GM12878 (cell line): ENCODE results near the gene MTMR3. TPM values are rescaled to one million over a fixed set of nuclear protein-coding genes. Genes with fewer than 3 reads are reported as not detected.

Source experiments
- ATAC-seq: fragments of 200-7000 bp; cut with Tn5 transposase; 3 replicates; pipeline ENCODE4 v1.9.1; 2020; ENCODE audit warnings: mild to moderate bottlenecking, moderate library complexity
- BruUV-seq: library from RNA; stranded (reverse); fragments of 400-500 nt; replicated peaks from 2 replicates; lab custom pipeline; 2021; lab: Mats Ljungman, UMichigan
- CTCF ChIA-PET: fragments of 300-600 bp; sonication (Branson Sonifier 250); formaldehyde crosslinking; extraction: SDS; loops from one replicate; lab custom pipeline; 2021; ENCODE audit warnings: inconsistent platforms; lab: Yijun Ruan, JAX
- POLR2A ChIA-PET: fragments of 350-600 bp; formaldehyde crosslinking; extraction: SDS; loops from one replicate; lab custom pipeline; 2021; ENCODE audit warnings: inconsistent platforms; lab: Charles Lee
- RAD21 ChIA-PET: fragments of 300-600 bp; sonication (Branson Sonifier 250); formaldehyde crosslinking; loops from one replicate; lab custom pipeline; 2023; ENCODE audit warnings: antibody characterized with exemption; ENCODE audit not compliant: unreplicated experiment; lab: Charles Lee
- SMC1A ChIA-PET: fragments of 300-600 bp; sonication (Branson Sonifier 250); formaldehyde crosslinking; loops from one replicate; lab custom pipeline; 2023; ENCODE audit not compliant: unreplicated experiment, uncharacterized antibody; lab: Charles Lee
- DNase-seq: peaks from one replicate; pipeline ENCODE4 v3.0.0-alpha.2; 2011; ENCODE audit warnings: low read depth, low spot score
- FAIRE-seq: peaks from 3 replicates; lab custom pipeline; 2011; peaks lifted over from hg19 to GRCh38; lab: Jason Lieb, UNC
- H2AFZ ChIP-seq: 2 replicates; pipeline ENCODE4 v1.6.0; 2011; ENCODE audit warnings: low read depth, low read length, control low read depth; ENCODE audit not compliant: control insufficient read depth
- H3K27ac ChIP-seq: 2 replicates; pipeline ENCODE4 v1.5.1; 2011; ENCODE audit warnings: control low read depth; ENCODE audit not compliant: control insufficient read depth, insufficient read depth
- H3K27me3 ChIP-seq, 2 experiments: replicated peaks in 1 of 2; 2 replicates each; pipeline versions ENCODE4 v1.6.0 to v1.6.1; 2011; ENCODE audit warnings: low read length in 1 of 2; ENCODE audit not compliant: control insufficient read depth in 2 of 2, insufficient read depth in 2 of 2
- H3K36me3 ChIP-seq, 2 experiments: 2 replicates each; pipeline ENCODE4 v1.5.1; 2011; ENCODE audit warnings: low read length in 1 of 2; ENCODE audit not compliant: control insufficient read depth in 2 of 2, insufficient read depth in 2 of 2
- H3K4me1 ChIP-seq: 2 replicates; pipeline ENCODE4 v1.6.1; 2011; ENCODE audit warnings: mild to moderate bottlenecking, low read length, moderate library complexity, mixed read lengths; ENCODE audit not compliant: control insufficient read depth, insufficient read depth
- H3K4me2 ChIP-seq: 2 replicates; pipeline ENCODE4 v1.6.0; 2011; ENCODE audit warnings: control low read depth; ENCODE audit not compliant: control insufficient read depth, insufficient read depth
- H3K4me3 ChIP-seq: fragments of 200-600 bp; sonication (generic); 2 replicates; pipeline ENCODE4 v1.5.1; 2016
- H3K79me2 ChIP-seq: 2 replicates; pipeline ENCODE4 v1.6.0; 2011; ENCODE audit warnings: low read length; ENCODE audit not compliant: control insufficient read depth, insufficient read depth
- H3K9ac ChIP-seq: 2 replicates; pipeline ENCODE4 v1.8.0; 2011; ENCODE audit warnings: low read length, control low read depth, mixed read lengths; ENCODE audit not compliant: control insufficient read depth, insufficient read depth
- H3K9me3 ChIP-seq: replicated peaks from 3 replicates; pipeline ENCODE4 v1.5.1; 2011; ENCODE audit warnings: mild to moderate bottlenecking, low read length; ENCODE audit not compliant: control insufficient read depth, insufficient read depth
- H4K20me1 ChIP-seq: 2 replicates; pipeline ENCODE4 v1.6.0; 2011; ENCODE audit not compliant: control insufficient read depth, insufficient read depth
- CEBPB ChIP-seq, 2 experiments: fragments of 150-350 bp in 1 of 2; IDR thresholded peaks; 2 replicates each; pipeline ENCODE4 v1.6.1; 2012 to 2014; ENCODE audit warnings: low read depth in 2 of 2, low read length in 2 of 2, borderline replicate concordance in 1 of 2, inconsistent platforms in 1 of 2
- HDAC2 ChIP-seq: fragments of 200-600 bp; sonication (generic); IDR thresholded peaks from 2 replicates; pipeline ENCODE4 v1.6.1; 2017
- MLLT1 ChIP-seq: fragments of 450-650 bp; IDR thresholded peaks from 2 replicates; pipeline ENCODE4 v1.6.1; 2016; ENCODE audit warnings: mild to moderate bottlenecking
- PBX3 ChIP-seq: IDR thresholded peaks from 2 replicates; pipeline ENCODE4 v1.6.1; 2011; ENCODE audit warnings: mild to moderate bottlenecking, low read depth, low read length, moderate library complexity; ENCODE audit not compliant: insufficient replicate concordance
- PRDM15 ChIP-seq: fragments of 450-650 bp; formaldehyde crosslinking; IDR thresholded peaks from 2 replicates; pipeline ENCODE4 v1.4.0; 2020; ENCODE audit warnings: mild to moderate bottlenecking, moderate library complexity
- REST ChIP-seq: IDR thresholded peaks from 2 replicates; pipeline ENCODE4 v1.6.1; 2012; ENCODE audit warnings: mild to moderate bottlenecking, low read depth, low read length
- TCF12 ChIP-seq: IDR thresholded peaks from 2 replicates; pipeline ENCODE4 v1.6.1; 2011; ENCODE audit warnings: low read depth, mild to moderate bottlenecking, low read length
- YBX1 ChIP-seq: fragments of 450-650 bp; IDR thresholded peaks from 2 replicates; pipeline ENCODE4 v1.6.1; 2016; ENCODE audit warnings: antibody characterized with exemption
- ZBTB33 ChIP-seq: fragments of 450-650 bp; IDR thresholded peaks from 2 replicates; pipeline ENCODE4 v1.6.1; 2017; ENCODE audit warnings: mild to moderate bottlenecking
- ZNF24 ChIP-seq: fragments of 450-650 bp; IDR thresholded peaks from 2 replicates; pipeline ENCODE4 v1.6.1; 2017; ENCODE audit warnings: antibody characterized with exemption, mild to moderate bottlenecking
- whole genome bisulfite sequencing: methylation state at CpG from one replicate; pipeline ENCODE4 v1.1.6; 2016; ENCODE audit warnings: low lambda C conversion rate; ENCODE audit not compliant: insufficient replicate concordance, insufficient coverage; ENCODE audit errors: missing lambda C conversion rate; 5-methylcytosine and 5-hydroxymethylcytosine counted together
- in situ Hi-C: fragments of 300-500 bp; cut with MboI; formaldehyde crosslinking; loops from 9 replicates; pipeline ENCODE4 v1.14.3; 2018; ENCODE audit warnings: mixed read lengths
- intact Hi-C: fragments of 100-400 bp; cut with micrococcal nuclease; formaldehyde crosslinking; loops from one replicate; pipeline ENCODE4 v1.14.2; 2022; ENCODE audit not compliant: unreplicated experiment
- polyA plus RNA-seq, 11 experiments: library from polyadenylated mRNA; depleted of rRNA in 4 of 11; unstranded in 6 of 11; stranded (reverse) in 5 of 11; fragments of >200 nt; fragmentation: Nextera tagmentation in 4 of 11; fragmentation: Illumina TruSeq in 1 of 11; extraction: Ambion mirVana in 4 of 11; extraction: Trizol in 1 of 11; gene quantifications; 1 replicate in 1 of 11; 2 replicates in 10 of 11; pipeline versions ENCODE4 v1.2.1 to v1.2.3, GENCODE V29; 2011 to 2016; ENCODE audit warnings: inconsistent platforms in 2 of 11, missing spikeins in 2 of 11, low read depth in 1 of 11
- total RNA-seq, 4 experiments: library from RNA; depleted of rRNA in 3 of 4; stranded (reverse); fragments of >200 nt in 3 of 4; fragmentation: Illumina TruSeq in 1 of 4; extraction: Trizol in 1 of 4; gene quantifications; 2 replicates each; pipeline versions ENCODE4 v1.2.1 to v1.2.3, GENCODE V29; 2013 to 2021

MTMR3 gene
- total and polyA plus RNA-seq, 10 of the 15 experiments (the other 5 are each of a cell fraction or from before 2014, with no cell fraction given) = 1.4 to 23.7 (median 10.6) TPM

GRCh38 chr22:29870574-29870973, 12.4 kb upstream of the MTMR3 start:
- intact Hi-C loops = no loop called here
- Histone ChIP-seq H3K4me2 (no peak overlapping the region), H3K4me1 (0 out of 2 replicates have a peak, but pooled peaks cover 4% of the 10 kb centered on the region), H3K9ac (no peak overlapping the region), H3K36me3 (no peaks in the 10 kb centered on the region), H3K27me3 (no peaks in the 10 kb centered on the region), H4K20me1 (no peaks in the 10 kb centered on the region), H3K4me3 (no peak overlapping the region), H3K27ac (no peak overlapping the region), H2AFZ (no peak overlapping the region), H3K79me2 (no peaks in the 10 kb centered on the region), H3K9me3 (no peaks in the 10 kb centered on the region)
- no peak for FAIRE-seq
- no peak for ATAC-seq
- ChIA-PET SMC1A (no interaction called here), CTCF (no interaction called here), POLR2A (interaction anchor here (0.7 kb wide), 1 partner anchor 28 kb away, joined by 3 read pairs; no protein-coding TSS in a partner anchor), RAD21 (no interaction called here)
- BruUV-seq = no TSS peak
- 25% methylated on average over 2 of the region's 3 CpGs for WGBS
- no peak for DNase-seq
- in situ Hi-C loops = no loop called here
- TF ChIP-seq TCF12 (no peak), ZNF24 (no peak), ZBTB33 (no peak), HDAC2 (no peak), CEBPB (IDR thresholded peaks at IDR 0.05; ENCODE audit: borderline replicate concordance in 1 of 2, low read depth in 2 of 2, low read length in 2 of 2) (no peak), MLLT1 (no peak), REST (no peak), YBX1 (no peak), PRDM15 (CRISPR knock-in tag) (no peak), PBX3 (no peak)
